DND-41 (cell line): ENCODE results near the gene CENPO.

ENCODE experiments used
- EZH2 ChIP-seq: IDR thresholded peaks from 3 replicates; pipeline ENCODE4 v1.6.1; 2012; ENCODE audit warnings: borderline replicate concordance, low read depth, mild to moderate bottlenecking, moderate library complexity, low read length, inconsistent platforms; ENCODE audit not compliant: severe bottlenecking
- TF ChIP-seq, protein P1 (sequence below): IDR thresholded peaks from 2 replicates; pipeline ENCODE4 v1.5.1; 2012; ENCODE audit warnings: borderline replicate concordance, low read length, moderate library complexity, mild to moderate bottlenecking; ENCODE audit not compliant: poor library complexity, severe bottlenecking; ENCODE audit errors: extremely low read depth

DNA sequence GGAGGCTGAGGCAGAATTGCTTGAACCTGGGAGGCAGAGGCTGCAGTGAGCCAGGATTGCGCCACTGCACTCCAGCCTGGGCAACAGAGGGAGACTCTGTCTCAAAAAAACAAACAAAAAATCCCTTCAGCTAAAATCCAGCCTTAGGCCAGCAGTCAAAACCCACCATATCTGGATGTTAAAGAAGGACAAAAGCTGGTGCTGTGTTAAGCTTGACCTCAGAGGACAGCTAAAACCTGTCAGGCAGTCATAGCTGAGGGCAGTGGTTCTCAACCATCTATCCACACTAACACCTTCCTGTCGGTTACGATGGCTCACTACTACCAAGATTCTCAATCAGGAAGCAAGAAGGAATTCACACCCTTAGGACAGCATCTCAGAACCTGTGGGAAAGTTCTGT lies 9.6 kb upstream of the CENPO start:
- TF ChIP-seq, protein P1, sequence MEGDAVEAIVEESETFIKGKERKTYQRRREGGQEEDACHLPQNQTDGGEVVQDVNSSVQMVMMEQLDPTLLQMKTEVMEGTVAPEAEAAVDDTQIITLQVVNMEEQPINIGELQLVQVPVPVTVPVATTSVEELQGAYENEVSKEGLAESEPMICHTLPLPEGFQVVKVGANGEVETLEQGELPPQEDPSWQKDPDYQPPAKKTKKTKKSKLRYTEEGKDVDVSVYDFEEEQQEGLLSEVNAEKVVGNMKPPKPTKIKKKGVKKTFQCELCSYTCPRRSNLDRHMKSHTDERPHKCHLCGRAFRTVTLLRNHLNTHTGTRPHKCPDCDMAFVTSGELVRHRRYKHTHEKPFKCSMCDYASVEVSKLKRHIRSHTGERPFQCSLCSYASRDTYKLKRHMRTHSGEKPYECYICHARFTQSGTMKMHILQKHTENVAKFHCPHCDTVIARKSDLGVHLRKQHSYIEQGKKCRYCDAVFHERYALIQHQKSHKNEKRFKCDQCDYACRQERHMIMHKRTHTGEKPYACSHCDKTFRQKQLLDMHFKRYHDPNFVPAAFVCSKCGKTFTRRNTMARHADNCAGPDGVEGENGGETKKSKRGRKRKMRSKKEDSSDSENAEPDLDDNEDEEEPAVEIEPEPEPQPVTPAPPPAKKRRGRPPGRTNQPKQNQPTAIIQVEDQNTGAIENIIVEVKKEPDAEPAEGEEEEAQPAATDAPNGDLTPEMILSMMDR: no peak
- TF ChIP-seq EZH2: no peak
